ENCODE results near the gene ZFYVE19. TPM values are rescaled to one million over a fixed set of nuclear protein-coding genes. Genes with fewer than 3 reads are reported as not detected.
"Not testable (repeated sequence)": the region's sequence is repeated elsewhere in the genome, so short reads cannot be mapped to it uniquely, and the experiment has no call there.

ZFYVE19 gene
- total and polyA plus RNA-seq, 2 of the 13 experiments (the other 11 are each of a cell fraction or from before 2014, with no cell fraction given) = 23.3 to 44.0 TPM

DNA sequence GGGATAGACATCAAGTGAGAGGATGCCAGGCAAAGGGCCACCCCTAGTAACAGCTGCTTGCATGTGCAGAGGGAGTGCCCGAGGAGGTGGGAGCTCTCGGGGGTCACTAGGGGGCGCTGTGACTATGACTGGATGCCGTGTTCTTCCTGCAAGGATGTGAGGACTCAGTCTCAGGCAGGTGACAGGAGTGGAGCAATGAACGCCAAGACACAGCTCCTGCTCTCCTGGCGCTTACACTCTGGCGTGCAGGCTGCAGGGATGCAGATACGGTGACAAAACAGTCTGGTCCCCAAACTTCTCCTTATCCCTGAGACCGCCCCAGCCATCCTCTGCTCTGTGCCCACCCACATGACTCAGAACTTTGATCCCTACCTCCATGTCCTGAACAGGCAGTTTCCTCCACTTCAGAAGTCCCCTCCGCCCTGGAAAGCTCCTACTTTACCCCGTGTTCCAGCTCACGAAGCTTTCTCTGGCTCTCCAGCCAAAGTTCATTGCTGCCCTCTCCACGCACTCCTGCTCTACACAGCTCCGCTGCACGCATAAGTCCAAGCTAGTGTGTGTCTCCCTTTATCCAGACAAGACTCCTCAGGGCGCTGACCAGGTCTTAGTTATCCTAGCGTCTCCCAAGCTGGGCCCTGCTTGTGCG is 52.4 kb downstream of the ZFYVE19 start (continued):
- TF ChIP-seq, protein P1, sequence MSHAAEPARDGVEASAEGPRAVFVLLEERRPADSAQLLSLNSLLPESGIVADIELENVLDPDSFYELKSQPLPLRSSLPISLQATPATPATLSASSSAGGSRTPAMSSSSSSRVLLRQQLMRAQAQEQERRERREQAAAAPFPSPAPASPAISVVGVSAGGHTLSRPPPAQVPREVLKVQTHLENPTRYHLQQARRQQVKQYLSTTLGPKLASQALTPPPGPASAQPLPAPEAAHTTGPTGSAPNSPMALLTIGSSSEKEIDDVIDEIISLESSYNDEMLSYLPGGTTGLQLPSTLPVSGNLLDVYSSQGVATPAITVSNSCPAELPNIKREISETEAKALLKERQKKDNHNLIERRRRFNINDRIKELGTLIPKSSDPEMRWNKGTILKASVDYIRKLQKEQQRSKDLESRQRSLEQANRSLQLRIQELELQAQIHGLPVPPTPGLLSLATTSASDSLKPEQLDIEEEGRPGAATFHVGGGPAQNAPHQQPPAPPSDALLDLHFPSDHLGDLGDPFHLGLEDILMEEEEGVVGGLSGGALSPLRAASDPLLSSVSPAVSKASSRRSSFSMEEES (CRISPR knock-in tag; IDR thresholded peaks at IDR 0.05) = peak; percentile 15; the same call in 1 of the 2 replicates
- peak; percentile 42; the same call in 1 of the 2 replicates for TF ChIP-seq SMC3 (IDR thresholded peaks at IDR 0.05; ENCODE audit: low read length)
- TF ChIP-seq TEAD3 (CRISPR knock-in tag; optimal IDR thresholded peaks at IDR 0.05; ENCODE audit: borderline replicate concordance) = peak; percentile 39
- no peak for TF ChIP-seq PLRG1 (conservative IDR thresholded peaks at IDR 0.05)
- 0 out of 2 replicates have a peak, but pooled peaks have one; percentile 13 for TF ChIP-seq SPEN (CRISPR knock-in tag; IDR thresholded peaks at IDR 0.05; ENCODE audit: low read depth)

DNA sequence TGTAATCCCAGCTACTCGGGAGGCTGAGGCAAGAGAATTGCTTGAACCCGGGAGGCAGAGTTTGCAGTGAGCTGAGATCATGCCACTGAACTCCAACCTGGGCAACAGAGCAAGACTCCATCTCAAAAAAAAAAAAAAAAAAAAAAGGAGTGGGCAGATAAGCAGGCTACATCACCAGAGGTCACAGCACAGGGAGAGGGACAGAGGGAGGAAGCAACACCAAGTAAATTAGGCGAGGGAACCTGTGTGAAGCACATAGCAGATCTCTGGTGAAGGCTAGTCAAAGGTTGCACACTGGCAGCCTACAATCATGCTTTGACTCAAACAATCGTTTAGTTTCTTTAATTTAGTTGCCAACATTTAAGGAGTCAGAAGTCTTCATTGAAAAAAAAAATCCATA is 54.3 kb downstream of the ZFYVE19 start:
- DNase-seq (ENCODE audit: low spot score); H3K79me2 ChIP-seq (ENCODE audit: insufficient read depth, low read length); FAIRE-seq; H3K36me3 ChIP-seq (replicated peaks in 1 of 2; ENCODE audit: control insufficient read depth in 1 of 2, insufficient read depth in 2 of 2, low read length in 2 of 2); BruUV-seq (replicated peaks); intact Hi-C loops (cut with micrococcal nuclease; ENCODE audit: unreplicated experiment); H3K4me3 ChIP-seq (replicated peaks in 1 of 3; ENCODE audit: insufficient read depth in 1 of 3, low read depth in 2 of 3, low read length in 3 of 3); in situ Hi-C loops (cut with HindIII; ENCODE audit: extremely low pct_ligation_motif_present, low pct_unique_long_range_greater_than_20kb); H2AFZ ChIP-seq (ENCODE audit: low read length); H3K27me3 ChIP-seq (ENCODE audit: control insufficient read depth in 1 of 2, insufficient read depth in 2 of 2, low read length in 2 of 2); ATAC-seq; H3K9me3 ChIP-seq (ENCODE audit: low read length); H3K9ac ChIP-seq (ENCODE audit: insufficient read depth, low read depth, low read length); H4K20me1 ChIP-seq (ENCODE audit: insufficient read depth, low read length); H3K27ac ChIP-seq (ENCODE audit: extremely low read length, insufficient read depth, low read length): not testable (repeated sequence)
- H3K4me2 ChIP-seq (ENCODE audit: low read depth, low read length) = peak overlapping the region; percentile 18
- 17% methylated on average over 4 of the region's 4 CpGs for WGBS (ENCODE audit: low lambda C conversion rate)
- ChIA-PET POLR2A (interaction anchor here (0.9 kb wide), 1 partner anchor 33 kb away, joined by 4 read pairs; the partner anchor contains the start of gene VPS18), CTCF (ENCODE audit: low intra/inter-chr PET ratio, low total read pairs) (interaction anchor here (1.0 kb wide), 1 partner anchor 81 kb away, joined by 3 read pairs; no protein-coding TSS in a partner anchor)
- TF ChIP-seq ZNF121 (CRISPR knock-in tag; IDR thresholded peaks at IDR 0.05) = 0 out of 2 replicates have a peak, but pooled peaks have one; percentile 16
- peaks cover 81% of the 10 kb centered on the region for H3K4me1 ChIP-seq (ENCODE audit: insufficient read depth, low read length)

Measured in HepG2 (cell line).